HG03520 (cell line): ENCODE data around the gene RNU1-4.
"Not testable (repeated sequence)": the region's sequence is repeated elsewhere in the genome, so short reads cannot be mapped to it uniquely, and the experiment has no call there.

Source experiments
- ATAC-seq: cut with Tn5 transposase; IDR thresholded peaks from one replicate; pipeline ENCODE4 v1.9.1; 2021; ENCODE audit warnings: mild to moderate bottlenecking, moderate library complexity; ENCODE audit not compliant: unreplicated experiment

RNU1-4 gene

DNA sequence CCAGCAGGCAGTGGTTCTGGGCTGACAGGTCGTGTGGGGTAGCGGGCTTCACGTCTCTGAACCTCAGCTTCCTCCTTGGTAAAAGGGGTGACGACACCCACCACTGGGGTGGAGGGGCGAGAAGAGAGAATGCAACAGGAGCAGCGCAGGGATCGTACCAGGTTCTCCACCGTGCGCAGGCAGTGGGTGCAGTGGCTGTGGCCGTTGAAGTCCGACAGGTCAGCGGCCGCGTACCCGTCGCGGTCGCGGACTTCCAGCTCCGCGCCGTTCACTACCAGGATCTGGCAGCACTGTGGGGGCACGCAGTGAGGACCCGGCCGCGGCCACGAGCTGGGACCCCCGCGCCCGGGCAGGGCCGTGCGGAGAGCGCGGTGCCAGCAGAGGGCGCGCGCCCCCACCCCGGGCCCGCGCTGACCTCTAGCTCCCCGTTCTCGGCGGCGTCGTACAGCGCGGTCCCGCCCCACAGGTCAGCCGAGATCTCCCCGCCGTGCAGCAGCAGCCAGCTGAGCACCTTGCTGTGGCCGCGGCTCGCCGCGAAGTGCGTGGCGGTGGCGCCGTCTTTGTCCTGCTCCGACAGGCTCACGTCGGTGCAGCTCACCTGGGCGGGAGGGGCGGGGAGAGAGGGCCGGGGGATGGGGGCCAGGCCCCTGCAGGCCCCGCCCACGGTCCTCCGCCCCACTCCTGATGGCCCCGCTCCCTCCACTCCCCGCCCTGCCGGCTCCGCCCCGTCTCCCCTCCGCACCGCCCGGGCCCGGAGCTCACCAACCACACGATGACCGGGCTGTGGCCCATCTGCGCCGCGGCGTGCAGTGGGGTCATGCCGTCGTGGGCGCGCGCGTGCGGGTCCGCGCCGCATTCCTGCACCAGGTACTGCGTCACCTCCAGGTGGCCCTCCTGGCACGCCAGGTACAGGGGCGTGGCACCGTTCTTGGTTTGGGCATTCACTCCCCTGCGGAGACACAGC is 32.9 kb upstream of the RNU1-4 start:
- not testable (repeated sequence) for ATAC-seq

DNA sequence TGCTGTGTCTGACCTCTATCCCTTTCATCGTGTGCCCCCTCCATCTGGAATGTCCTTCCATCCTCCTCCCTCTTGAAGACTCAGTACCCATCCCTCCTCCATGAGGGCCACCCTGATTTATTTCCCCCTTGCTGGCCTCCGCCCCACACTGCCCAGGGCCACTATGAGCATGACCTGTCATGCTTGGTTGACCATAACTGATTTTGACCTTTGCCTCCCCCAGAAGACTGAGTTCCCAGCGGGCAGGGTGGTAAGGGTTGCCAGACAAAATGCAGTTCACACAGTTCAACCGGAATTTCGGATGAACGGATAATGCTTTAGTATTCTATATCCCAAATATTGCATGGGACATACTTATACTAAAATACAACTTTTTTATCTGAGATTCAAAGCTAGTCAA is 31.6 kb upstream of the RNU1-4 start:
- ATAC-seq, result not testable (repeated sequence)

DNA sequence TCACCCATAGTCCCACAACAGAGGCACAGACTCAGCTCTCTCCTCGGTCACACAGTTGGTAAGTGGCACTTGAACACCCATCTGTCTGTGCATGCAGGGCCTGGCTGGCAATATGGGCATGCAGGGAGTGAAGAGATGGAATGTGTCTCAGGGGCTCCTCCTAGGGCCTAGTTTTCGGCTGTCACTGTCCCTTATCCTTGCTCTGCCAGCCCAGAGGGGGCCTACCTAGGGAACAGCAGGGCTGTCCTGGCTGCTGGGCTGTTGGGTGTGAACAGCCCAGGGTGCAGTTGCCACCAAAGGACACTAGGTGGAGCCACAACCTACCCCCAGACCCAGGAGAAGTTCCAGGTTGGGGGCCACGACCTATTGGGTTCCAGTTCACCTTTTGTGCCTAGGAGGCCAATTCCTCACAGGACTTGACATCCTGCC is 30.6 kb upstream of the RNU1-4 start:
- peak; percentile 64 for ATAC-seq

DNA sequence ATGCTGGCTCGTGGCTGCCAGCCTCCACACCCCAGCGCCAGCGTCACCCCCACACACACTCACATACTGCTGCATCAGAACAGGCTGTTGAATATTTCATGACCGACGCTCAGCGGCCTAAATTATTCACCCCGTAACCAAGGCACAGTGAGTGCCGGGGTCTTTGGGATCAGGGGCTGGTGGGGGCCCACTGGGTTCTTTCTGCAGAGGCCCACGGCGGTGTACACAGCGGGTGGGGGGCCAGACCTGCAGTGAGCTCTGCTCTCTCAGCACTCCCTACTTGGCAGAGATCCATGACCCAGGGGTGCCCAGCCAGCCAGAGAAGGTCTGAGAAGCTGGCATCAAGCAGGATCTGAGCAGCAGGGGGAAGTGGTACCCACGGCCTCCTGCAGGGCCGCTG is 29.7 kb upstream of the RNU1-4 start:
- ATAC-seq, result not testable (repeated sequence)

DNA sequence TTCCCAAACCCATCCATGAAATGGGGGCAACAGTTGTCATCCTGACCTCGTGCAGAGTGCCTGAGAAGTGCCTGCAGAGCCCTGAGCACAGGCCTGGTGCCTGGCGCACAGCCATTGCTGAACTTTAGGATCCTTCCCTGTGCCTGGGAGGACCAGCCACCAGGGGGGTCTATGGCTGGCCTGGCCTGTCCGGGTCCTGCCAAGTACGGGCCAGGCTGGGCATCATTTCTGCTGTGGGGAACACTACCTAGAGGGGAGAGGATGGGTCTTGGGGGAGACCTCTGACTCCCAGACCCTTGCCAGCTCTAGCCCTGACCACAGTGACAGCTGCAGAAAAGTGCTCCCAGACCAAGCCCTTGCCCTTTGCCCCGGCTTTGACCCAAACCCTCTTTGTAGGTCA is 28.2 kb upstream of the RNU1-4 start:
- not testable (repeated sequence) for ATAC-seq

DNA sequence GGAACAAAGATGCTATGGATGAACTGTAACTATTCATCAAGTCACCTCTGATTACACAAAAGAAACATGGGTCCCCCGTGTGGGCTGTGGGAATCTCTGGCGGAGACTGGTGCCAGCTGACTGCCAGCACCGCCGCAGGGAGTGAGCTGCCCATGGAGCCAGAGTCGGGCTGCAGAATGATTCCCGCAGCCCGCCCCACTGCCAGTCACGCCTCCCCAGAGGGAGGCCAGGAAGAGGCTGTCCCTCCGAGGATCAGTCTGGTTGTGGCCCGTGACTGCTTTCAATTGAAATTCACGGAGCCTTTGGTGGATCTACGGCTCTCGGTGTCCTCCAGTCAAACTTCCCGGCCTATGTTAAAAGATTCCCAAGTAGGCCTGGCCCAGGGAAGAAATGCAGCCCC is 27.7 kb upstream of the RNU1-4 start:
- ATAC-seq, result not testable (repeated sequence)

DNA sequence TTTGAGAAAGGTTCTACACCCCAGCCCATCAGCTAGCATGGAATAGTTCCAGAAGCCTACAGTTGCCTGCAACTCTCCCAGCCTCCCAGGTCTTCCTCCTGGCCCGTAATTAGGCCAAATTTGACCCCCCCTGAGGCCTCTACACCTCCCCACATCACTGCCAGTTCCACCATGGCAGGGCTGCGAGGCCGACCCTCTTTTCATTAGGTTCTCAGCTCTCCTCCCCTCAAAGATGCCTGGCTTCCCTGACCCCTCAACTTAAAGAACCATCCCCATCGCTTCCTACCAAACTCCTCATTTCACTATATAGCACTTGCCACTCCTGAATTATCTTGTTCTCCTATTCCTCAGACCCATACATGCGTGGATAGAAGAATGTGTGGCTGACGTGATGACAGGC is 27.3 kb upstream of the RNU1-4 start:
- ATAC-seq, result not testable (repeated sequence)

DNA sequence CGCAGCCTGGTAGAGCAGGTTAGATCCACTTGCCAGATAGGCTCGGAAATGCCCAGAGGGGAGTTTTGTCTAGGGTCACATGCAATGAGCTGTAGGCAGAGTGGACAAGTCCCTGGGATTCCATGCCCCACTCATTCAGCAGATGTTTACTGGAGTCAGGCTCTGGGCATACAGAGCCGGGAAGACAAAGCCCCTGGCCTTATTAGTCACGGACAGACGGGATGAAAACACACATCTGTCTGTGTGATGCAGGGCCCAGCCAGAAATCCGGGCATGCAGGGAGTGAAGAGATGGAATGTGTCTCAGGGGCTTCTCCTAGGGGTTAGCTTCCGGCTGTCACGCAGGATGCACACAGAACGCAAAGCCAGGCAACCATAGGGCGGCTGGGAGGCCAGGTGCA is 26.8 kb upstream of the RNU1-4 start:
- ATAC-seq, result not testable (repeated sequence)

DNA sequence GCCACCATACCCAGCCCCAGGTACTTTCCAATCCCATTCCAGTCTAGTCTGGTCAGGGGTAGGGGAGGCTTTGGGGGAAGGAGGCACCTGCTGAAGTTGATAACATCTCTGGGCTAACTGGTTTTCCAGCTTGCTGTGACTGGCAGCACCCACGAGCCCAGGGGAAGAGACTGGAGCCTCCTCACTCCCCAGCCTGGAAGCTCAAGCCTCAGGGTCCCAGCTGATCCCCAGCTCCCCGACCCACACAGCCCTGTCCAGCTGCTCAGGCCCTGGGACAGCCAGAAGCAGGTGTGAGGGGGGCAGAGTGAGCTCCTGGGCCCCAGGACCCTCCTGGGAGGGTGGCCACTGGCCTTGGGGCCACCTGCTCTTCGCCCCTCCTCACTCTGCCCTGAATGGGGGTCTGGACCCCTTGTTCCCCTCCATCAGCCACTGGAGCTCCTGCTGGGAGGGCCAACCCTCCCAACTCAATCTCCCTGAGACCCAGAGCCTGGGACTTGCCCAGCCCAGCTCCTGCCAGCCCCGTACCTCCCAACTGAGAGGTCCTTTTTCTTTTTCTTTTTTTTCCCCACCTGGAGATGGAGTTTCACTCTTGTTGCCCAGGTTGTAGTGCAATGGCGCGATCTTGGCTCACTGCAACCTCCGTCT is 23.5 kb upstream of the RNU1-4 start:
- no peak for ATAC-seq

DNA sequence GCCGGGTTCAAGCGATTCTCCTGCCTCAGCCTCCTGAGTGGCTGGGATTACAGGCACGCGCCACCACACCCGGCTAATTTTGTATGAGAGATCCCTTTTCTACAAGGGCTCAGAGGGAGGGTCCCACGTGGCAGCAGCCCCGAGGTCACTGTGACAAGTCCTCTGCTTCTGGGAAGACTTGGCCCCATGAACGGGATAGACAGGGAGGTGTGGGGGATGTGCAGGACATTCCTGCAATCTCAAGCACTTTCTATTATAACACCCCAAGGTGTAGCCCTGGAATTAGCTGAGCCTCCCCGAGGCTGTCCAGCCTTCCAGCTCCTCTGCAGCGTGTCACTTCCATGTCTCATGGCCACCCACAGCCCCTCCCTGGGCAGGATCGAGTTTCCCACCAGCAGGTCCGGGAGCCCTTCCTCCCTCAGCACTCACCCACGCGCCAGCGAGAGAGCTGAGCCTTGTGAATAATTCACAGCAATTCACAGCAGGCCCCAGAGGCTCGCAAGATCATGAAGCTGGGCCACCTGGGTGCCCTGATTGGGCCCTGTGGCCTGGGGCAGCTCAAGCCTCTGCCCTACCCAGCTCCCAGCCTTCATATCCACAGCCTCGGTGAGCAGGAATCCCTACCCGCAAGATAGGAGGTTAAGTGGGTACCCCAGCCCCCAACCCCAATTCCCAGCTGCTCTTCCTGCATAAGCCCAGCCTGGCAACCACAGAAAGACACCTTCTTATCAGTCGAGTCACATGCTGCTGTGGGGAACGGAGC is 22.8 kb upstream of the RNU1-4 start:
- ATAC-seq, result no peak

DNA sequence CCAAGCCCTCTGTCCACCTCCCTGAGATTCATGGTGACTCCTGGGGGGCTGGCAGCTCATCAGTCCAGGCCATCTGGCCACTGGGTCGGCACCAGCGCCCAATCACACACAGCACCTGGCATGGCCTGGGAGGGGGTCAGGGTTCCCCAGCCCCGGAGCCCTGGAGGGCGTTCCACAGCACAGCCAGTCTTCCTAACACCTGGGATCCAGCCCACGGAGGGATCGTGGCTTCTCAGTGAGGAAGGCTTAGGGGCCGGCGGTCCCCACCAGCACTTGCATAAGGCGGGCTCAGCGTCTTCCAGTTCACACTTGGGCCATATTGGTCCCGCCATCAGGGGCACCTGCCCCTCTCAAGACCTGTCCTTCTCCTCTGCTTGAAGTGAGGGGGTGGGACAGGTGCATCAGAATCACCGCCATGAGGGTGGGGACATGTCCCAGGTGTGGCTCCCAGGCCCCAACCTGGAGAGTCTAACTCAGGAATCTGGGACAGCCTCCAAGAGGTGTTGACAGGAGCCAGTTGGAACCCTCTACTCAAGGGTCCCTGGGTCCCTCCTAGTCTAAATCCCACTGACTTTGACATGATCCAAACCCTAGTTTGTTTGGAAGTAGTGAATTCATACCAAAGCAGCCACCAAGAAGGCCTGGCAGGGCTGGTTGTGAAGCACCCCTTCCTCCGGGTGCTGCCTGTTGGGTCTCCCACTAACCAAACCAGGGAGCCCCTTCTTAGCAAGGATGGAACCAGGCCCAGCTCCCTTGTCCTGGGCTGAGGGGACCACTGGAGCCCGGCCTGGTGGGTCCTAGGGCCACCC is 22.0 kb upstream of the RNU1-4 start:
- ATAC-seq, result not testable (repeated sequence)

DNA sequence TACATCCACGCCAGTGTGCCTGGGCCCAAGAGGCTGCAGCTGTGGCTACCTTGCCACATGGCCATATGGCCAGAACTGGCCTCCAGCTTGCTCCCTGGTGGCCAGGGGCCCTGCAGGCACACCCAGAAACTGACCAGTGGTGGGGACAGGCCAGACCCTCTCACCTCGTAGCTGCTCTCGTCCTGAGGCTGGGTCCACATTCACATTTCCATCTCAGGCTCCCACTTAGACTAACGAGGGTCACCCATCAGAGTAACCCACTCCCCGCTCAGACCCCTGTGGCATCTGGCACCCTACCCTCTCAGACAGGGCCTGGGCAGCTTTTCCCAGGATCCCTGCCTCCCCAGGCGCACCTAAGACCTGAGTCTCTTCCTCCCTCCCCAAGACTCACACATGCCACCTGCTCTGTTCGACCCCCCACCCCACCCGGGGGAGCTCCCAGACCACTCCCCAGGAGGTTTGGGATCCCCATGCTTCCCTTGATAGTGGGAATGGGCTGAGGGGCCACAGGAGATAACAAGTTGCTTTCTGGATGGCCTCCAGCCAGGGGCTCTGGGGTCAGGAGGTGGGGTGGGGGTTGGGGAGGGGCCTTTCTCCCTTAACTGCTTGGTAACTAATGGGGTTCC is 21.3 kb upstream of the RNU1-4 start:
- no peak for ATAC-seq

DNA sequence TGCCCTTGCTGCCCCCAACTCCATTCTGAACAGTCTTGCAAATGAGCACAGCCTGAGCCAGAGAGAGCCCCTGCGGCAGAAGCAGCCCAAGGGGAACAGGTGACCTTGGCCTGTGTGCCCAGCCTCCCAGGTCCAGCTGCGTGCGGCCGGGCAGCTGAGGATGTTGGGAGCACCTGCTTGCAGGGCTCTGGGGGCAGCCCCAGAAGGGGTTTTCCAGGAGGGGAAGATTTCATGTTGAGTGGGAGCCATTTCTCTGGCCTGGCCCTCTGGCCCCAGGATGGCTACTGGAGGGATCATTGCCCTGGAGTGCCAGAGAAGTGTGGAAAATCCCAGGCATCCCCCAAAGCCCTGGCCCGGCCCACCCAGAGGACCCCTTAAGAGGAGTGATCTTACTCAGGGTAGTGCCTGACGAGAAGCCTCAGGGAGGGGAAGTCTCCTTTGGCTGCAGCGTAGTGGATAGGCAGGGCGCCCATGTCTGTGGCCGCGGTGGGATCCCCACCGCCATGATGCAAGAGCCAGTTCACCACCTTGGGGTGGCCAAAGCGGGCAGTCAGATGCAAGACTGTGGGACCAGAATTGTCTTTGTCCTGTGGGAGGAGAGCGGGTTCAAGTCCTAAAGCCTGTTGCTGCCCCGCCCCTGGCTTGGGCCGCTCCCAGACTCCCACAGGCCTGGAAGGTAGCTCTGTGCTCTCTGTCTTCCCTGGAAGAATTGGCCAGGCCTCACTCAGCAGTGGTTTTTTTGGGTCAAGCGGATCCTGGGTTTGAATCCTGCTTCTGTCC is 20.6 kb upstream of the RNU1-4 start:
- no peak for ATAC-seq

DNA sequence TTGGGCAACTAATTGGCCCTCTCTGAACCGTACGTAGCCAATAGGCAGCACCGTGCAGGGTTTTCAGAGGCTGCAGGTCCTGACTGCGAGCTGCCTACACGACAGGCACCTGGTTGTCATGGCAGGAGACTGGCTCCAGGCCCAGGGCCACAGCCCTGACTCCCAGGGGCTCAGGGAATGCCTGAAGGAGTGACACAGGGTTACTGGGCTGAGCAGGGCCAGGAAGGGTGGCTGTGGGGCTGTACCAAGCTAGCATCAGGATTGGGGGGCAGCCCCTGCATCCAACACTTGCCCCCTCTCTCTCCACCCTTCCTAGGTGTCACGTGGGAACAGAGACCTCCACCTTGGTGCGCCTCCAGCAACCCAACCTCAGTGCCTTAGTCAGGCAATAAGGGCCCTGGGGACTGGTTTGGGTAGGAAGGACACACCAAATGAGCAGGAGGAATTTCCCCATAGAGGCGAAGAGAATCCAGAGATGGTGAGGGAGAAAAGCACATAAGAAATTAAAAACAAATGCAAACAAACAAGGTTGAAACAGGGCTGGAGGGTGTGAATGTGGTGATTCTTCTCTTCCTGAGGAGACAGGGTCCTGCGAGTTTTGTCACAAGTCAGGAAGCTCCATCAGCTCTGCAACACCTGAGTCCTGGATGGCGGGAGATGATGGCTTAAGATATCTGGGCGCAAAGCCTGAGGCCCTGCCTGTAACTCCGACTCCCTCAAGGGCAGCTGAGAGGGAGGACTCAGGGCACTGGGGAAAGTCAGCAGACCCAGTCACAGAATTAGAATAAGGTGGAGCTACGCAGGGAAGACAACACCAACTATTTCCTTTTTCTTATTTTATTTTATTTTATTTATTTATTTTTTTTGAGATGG is 19.7 kb upstream of the RNU1-4 start:
- ATAC-seq, result no peak

DNA sequence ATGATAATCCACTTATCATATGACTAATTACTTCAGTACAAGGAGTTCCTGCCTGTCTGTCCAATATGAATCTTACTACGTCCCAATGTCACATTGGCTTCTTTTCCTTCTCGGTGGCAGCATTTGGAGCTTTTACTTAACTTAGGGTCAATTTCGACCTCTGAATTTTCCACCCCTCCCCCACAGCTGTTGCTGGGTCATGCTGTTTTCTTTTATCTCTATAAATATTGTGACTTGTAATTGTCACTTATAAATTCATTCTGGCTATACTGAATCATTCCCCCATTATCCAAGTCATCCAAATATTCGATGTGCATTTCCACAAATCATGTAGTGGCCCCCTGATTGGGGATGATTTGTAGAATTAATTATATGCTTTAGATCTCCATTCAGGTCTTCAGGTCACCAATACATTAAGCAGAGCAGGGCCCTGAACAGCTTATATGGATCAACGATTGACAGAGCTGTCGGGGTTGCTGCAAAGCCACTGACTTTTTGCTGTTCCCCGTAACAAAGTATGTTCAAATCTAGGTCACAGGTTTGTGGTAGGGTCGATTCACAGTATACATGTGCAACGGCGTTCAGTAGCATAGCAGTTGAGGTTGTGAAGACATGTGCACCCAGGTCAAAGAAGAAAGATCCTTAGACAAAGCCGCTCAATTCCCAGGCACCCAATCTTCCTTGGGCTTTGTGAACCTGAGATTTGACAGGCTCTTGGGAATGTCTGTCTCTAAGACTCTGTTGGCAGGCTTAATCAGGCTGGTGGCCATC is 18.3 kb upstream of the RNU1-4 start:
- ATAC-seq, result no peak

DNA sequence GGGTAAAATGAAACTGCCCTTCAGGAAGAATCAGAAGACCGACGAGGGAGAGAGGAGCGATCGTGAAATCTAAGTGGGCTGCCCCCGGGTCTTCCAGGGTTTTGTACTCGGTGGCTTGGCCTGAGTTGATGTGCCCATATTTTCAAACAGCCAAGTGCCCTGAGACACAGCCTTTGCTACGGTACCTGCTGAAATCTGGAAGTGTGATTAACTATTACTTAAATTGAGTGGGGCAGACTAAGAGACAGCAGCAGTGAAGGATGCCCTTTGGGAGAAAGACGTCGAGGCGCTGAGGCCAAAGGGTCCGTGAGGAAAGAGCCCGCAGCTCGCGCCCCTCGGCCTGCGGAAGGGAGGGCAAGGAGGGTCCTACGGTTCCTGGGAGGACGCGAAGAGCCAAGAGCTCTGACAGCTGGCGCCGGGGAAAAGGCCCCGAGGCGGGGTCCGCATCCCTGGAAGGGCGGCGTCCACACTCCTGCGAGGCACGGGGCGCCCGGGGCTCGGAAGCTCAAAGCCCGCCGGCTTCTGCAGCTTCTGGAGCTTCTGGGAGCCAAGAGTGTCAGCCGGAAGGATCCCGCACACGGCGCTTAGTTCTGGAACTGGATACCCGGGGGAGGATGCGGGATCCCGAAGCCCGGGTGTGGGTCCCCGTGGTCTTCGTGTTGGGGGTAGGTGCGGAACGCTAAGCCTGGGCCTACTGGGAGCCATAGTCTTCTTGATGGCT is 15.4 kb upstream of the RNU1-4 start:
- ATAC-seq, result no peak
